Activated gamma-delta T cell treated with Interleukin-2 at 50 U/mL for 16 hours (primary cell): ENCODE results near the gene DCTN1.

Source experiments
- DNase-seq: peaks from one replicate; pipeline ENCODE4 v3.0.0-alpha.2; 2020

Gene DCTN1

GRCh38 chr2:74413001-74413698 is 33.0 kb upstream of the DCTN1 start:
- no peak for DNase-seq

- no peak for DNase-seq
Observed at GRCh38 chr2:74407682-74408081, 27.6 kb upstream of the DCTN1 start.

GRCh38 chr2:74406035-74406434 is 25.9 kb upstream of the DCTN1 start:
- no peak for DNase-seq

GRCh38 chr2:74401891-74402290 is 21.8 kb upstream of the DCTN1 start:
- no peak for DNase-seq

GRCh38 chr2:74399785-74400184 is 19.7 kb upstream of the DCTN1 start:
- no peak for DNase-seq

GRCh38 chr2:74396149-74396548 is 16.0 kb upstream of the DCTN1 start:
- DNase-seq, result no peak

- no peak for DNase-seq
Observed at GRCh38 chr2:74393525-74393924, 13.4 kb upstream of the DCTN1 start.

- no peak for DNase-seq
Observed at GRCh38 chr2:74392449-74392743, 12.3 kb upstream of the DCTN1 start.

- peak; percentile 95 for DNase-seq
Observed at GRCh38 chr2:74391580-74392448, 11.7 kb upstream of the DCTN1 start.

- no peak for DNase-seq
Observed at GRCh38 chr2:74391209-74391579, 11.1 kb upstream of the DCTN1 start.

- no peak for DNase-seq
Observed at GRCh38 chr2:74390606-74391005, 10.5 kb upstream of the DCTN1 start.

- no peak for DNase-seq
Observed at GRCh38 chr2:74387346-74387745, 7.2 kb upstream of the DCTN1 start.

- DNase-seq, result no peak
Observed at GRCh38 chr2:74385396-74385795, 5.3 kb upstream of the DCTN1 start.

- DNase-seq, result no peak
Observed at GRCh38 chr2:74384051-74384450, 3.9 kb upstream of the DCTN1 start.

GRCh38 chr2:74383254-74383653 is 3.1 kb upstream of the DCTN1 start:
- no peak for DNase-seq

- no peak for DNase-seq
Observed at GRCh38 chr2:74381751-74382150, 1.6 kb upstream of the DCTN1 start.

- DNase-seq, result no peak
Observed at GRCh38 chr2:74378007-74378406, 2.1 kb downstream of the DCTN1 start.

GRCh38 chr2:74375838-74376237 is 4.3 kb downstream of the DCTN1 start:
- no peak for DNase-seq

GRCh38 chr2:74374509-74375205 is 5.5 kb downstream of the DCTN1 start:
- no peak for DNase-seq

GRCh38 chr2:74373985-74374384 is 6.1 kb downstream of the DCTN1 start:
- no peak for DNase-seq

- DNase-seq, result no peak
Observed at GRCh38 chr2:74373221-74373676, 6.9 kb downstream of the DCTN1 start.

- DNase-seq, result no peak
Observed at GRCh38 chr2:74372674-74373073, 7.4 kb downstream of the DCTN1 start.

GRCh38 chr2:74371421-74371820 is 8.7 kb downstream of the DCTN1 start:
- no peak for DNase-seq

- no peak for DNase-seq
Observed at GRCh38 chr2:74369976-74370375, 10.1 kb downstream of the DCTN1 start.
